K562 (cell line): ENCODE results near the gene HEMK1. TPM values are rescaled to one million over a fixed set of nuclear protein-coding genes. Genes with fewer than 3 reads are reported as not detected.

Source experiments
- ATAC-seq: fragments of 200-7000 bp; cut with Tn5 transposase; 3 replicates; pipeline ENCODE4 v1.9.1; 2020; ENCODE audit warnings: moderate library complexity
- BruUV-seq: library from RNA; stranded (reverse); fragments of 400-500 nt; replicated peaks from 2 replicates; lab custom pipeline; 2021; lab: Mats Ljungman, UMichigan
- CTCF ChIA-PET: fragments of 300-600 bp; formaldehyde crosslinking; extraction: SDS; loops from one replicate; lab custom pipeline; 2021; ENCODE audit warnings: low intra/inter-chr PET ratio; lab: Yijun Ruan, JAX
- POLR2A ChIA-PET: fragments of 300-600, 350-650 bp; sonication (Branson Sonifier 250); formaldehyde crosslinking; extraction: SDS; loops from one replicate; lab custom pipeline; 2021; ENCODE audit warnings: antibody characterized with exemption, inconsistent platforms; lab: Yijun Ruan, JAX
- DNase-seq, 4 experiments: peaks; one replicate each; pipeline versions ENCODE4 v3.0.0 to v3.0.0-alpha.2; 2011 to 2018; ENCODE audit warnings: low spot score in 3 of 4, mixed read lengths in 3 of 4; ENCODE audit errors: extremely low read depth in 1 of 4
- FAIRE-seq: peaks from 2 replicates; lab custom pipeline; 2011; peaks lifted over from hg19 to GRCh38; lab: Jason Lieb, UNC
- H2AFZ ChIP-seq: 2 replicates; pipeline ENCODE4 v1.6.0; 2011; ENCODE audit warnings: low read depth, low read length, control low read depth, inconsistent platforms
- H3K27ac ChIP-seq: fragments of 200-600 bp; 3 replicates; pipeline ENCODE4 v1.8.0; 2011; ENCODE audit warnings: low read depth, mild to moderate bottlenecking, control low read depth, inconsistent platforms, low read length, moderate library complexity, mixed read lengths; ENCODE audit errors: extremely low read depth
- H3K27me3 ChIP-seq, 2 experiments: fragments of 300-600 bp in 1 of 2; 2 replicates in 1 of 2; 3 replicates in 1 of 2; pipeline versions ENCODE4 v1.6.0 to v1.8.0; 2011; ENCODE audit warnings: inconsistent platforms in 2 of 2, low read length in 2 of 2, mild to moderate bottlenecking in 1 of 2, mixed read lengths in 1 of 2, moderate library complexity in 1 of 2; ENCODE audit not compliant: control insufficient read depth in 2 of 2, insufficient read depth in 2 of 2
- H3K36me3 ChIP-seq: fragments of 300-600 bp; 3 replicates; pipeline ENCODE4 v1.8.0; 2011; ENCODE audit warnings: mild to moderate bottlenecking, low read length, inconsistent platforms; ENCODE audit not compliant: control insufficient read depth, insufficient read depth
- H3K4me1 ChIP-seq, 2 experiments: fragments of 200-600 bp in 1 of 2; replicated peaks in 1 of 2; 2 replicates in 1 of 2; 3 replicates in 1 of 2; pipeline versions ENCODE4 v1.5.1 to v1.8.0; 2011; ENCODE audit warnings: inconsistent platforms in 2 of 2, low read length in 2 of 2, mild to moderate bottlenecking in 1 of 2, mixed read lengths in 1 of 2, moderate library complexity in 1 of 2; ENCODE audit not compliant: control insufficient read depth in 2 of 2, insufficient read depth in 2 of 2
- H3K4me2 ChIP-seq: 2 replicates; pipeline ENCODE4 v1.6.1; 2011; ENCODE audit warnings: low read length, control low read depth, inconsistent platforms, mixed read lengths; ENCODE audit not compliant: insufficient read depth
- H3K4me3 ChIP-seq: fragments of 200-600 bp; sonication (generic), shearing (Covaris generic); 2 replicates; pipeline ENCODE4 v1.5.1; 2016; ENCODE audit warnings: control low read depth, inconsistent platforms
- H3K79me2 ChIP-seq: fragments of 200-600 bp; 3 replicates; pipeline ENCODE4 v1.8.0; 2011; ENCODE audit warnings: low read length, inconsistent platforms; ENCODE audit not compliant: control insufficient read depth, insufficient read depth
- H3K9ac ChIP-seq, 2 experiments: 2 replicates each; pipeline versions ENCODE4 v1.6.0 to v1.6.1; 2011; ENCODE audit warnings: low read depth in 2 of 2, low read length in 2 of 2, control low read depth in 1 of 2, inconsistent platforms in 1 of 2, mild to moderate bottlenecking in 1 of 2, mixed read lengths in 1 of 2; ENCODE audit not compliant: insufficient read depth in 1 of 2
- H3K9me1 ChIP-seq: one replicate; pipeline ENCODE4 v1.6.0; 2011; ENCODE audit warnings: inconsistent platforms, mild to moderate bottlenecking, low read length, moderate library complexity; ENCODE audit not compliant: control insufficient read depth, insufficient read depth
- H3K9me3 ChIP-seq: replicated peaks from 2 replicates; pipeline ENCODE4 v1.5.1; 2011; ENCODE audit warnings: low read depth, low read length, inconsistent platforms; ENCODE audit not compliant: control insufficient read depth, insufficient read depth
- H4K20me1 ChIP-seq: replicated peaks from 2 replicates; pipeline ENCODE4 v1.6.1; 2011; ENCODE audit warnings: low read length, inconsistent platforms, mixed read lengths; ENCODE audit not compliant: control insufficient read depth, insufficient read depth
- CBFB ChIP-seq: sonication (generic); formaldehyde crosslinking; IDR thresholded peaks from 2 replicates; pipeline ENCODE4 v1.4.0; 2020; ENCODE audit warnings: mild to moderate bottlenecking, missing genetic modification reagents
- CTCFL ChIP-seq: IDR thresholded peaks from 2 replicates; pipeline ENCODE4 v1.6.1; 2011; ENCODE audit warnings: borderline replicate concordance, low read depth, mild to moderate bottlenecking, moderate library complexity, low read length; ENCODE audit not compliant: insufficient read depth, poor library complexity, severe bottlenecking
- FOXK1 ChIP-seq: sonication (generic); formaldehyde crosslinking; IDR thresholded peaks from 2 replicates; pipeline ENCODE4 v1.8.0; 2022; ENCODE audit warnings: missing genetic modification reagents, mild to moderate bottlenecking, borderline replicate concordance
- HDAC1 ChIP-seq, 2 experiments: fragments of 450-650 bp; IDR thresholded peaks; 2 replicates each; pipeline ENCODE4 v1.6.1; 2016 to 2017; ENCODE audit warnings: inconsistent platforms in 1 of 2, mild to moderate bottlenecking in 1 of 2, moderate library complexity in 1 of 2
- MCM7 ChIP-seq, 2 experiments: fragments of 450-650 bp; IDR thresholded peaks; 2 replicates each; pipeline ENCODE4 v1.6.1; 2016 to 2018
- NRF1 ChIP-seq, 2 experiments: fragments of 450-650 bp; IDR thresholded peaks in 1 of 2; conservative IDR thresholded peaks in 1 of 2; 2 replicates each; pipeline ENCODE4 v1.6.1; 2014; ENCODE audit warnings: mild to moderate bottlenecking in 2 of 2
- PHTF2 ChIP-seq: fragments of 250-450 bp; sonication (Bioruptor Pico); IDR thresholded peaks from 2 replicates; pipeline ENCODE4 v1.5.0; 2021; ENCODE audit warnings: mild to moderate bottlenecking
- SREBF2 ChIP-seq: sonication (generic); formaldehyde crosslinking; IDR thresholded peaks from 2 replicates; pipeline ENCODE4 v1.4.0; 2020; ENCODE audit warnings: mild to moderate bottlenecking, missing genetic modification reagents
- U2AF2 ChIP-seq: fragments of 200-400 bp; formaldehyde crosslinking; optimal IDR thresholded peaks from 2 replicates; pipeline ENCODE3; 2017; ENCODE audit warnings: low read depth, mild to moderate bottlenecking, low read length
- ZFPM2 ChIP-seq: fragments of 250-450 bp; sonication (Bioruptor Pico); IDR thresholded peaks from 2 replicates; pipeline ENCODE4 v1.5.1; 2022; ENCODE audit warnings: mild to moderate bottlenecking
- ZNF140 ChIP-seq: fragments of 250-450 bp; sonication (Bioruptor Pico); IDR thresholded peaks from 2 replicates; pipeline ENCODE4 v1.8.0; 2021; ENCODE audit warnings: moderate library complexity, mild to moderate bottlenecking, inconsistent platforms
- ZNF696 ChIP-seq: fragments of 250-450 bp; sonication (Bioruptor Pico); conservative IDR thresholded peaks from 2 replicates; pipeline ENCODE4 v1.4.0; 2020; ENCODE audit warnings: mild to moderate bottlenecking, moderate library complexity
- WGBS: fragments of 100-300 bp; shearing (Covaris generic); methylation state at CpG from one replicate; pipeline ENCODE4 v1.1.6; 2016; ENCODE audit warnings: low coverage, mixed read lengths; ENCODE audit not compliant: insufficient coverage; ENCODE audit errors: missing lambda C conversion rate; 5-methylcytosine and 5-hydroxymethylcytosine counted together
- in situ Hi-C: fragments of 300-500 bp; cut with MboI; formaldehyde crosslinking; loops from 4 replicates; pipeline ENCODE4 v1.15.0; 2018; ENCODE audit warnings: inconsistent platforms, mixed read lengths
- intact Hi-C: fragments of 100-400 bp; cut with micrococcal nuclease; formaldehyde crosslinking; loops from 2 replicates; pipeline ENCODE4 v1.14.2; 2022
- polyA plus RNA-seq, 8 experiments: library from polyadenylated mRNA; depleted of rRNA in 4 of 8; stranded (reverse) in 5 of 8; unstranded in 3 of 8; fragments of >200 nt; fragmentation: Nextera tagmentation in 2 of 8; fragmentation: Illumina TruSeq in 1 of 8; extraction: Ambion mirVana in 2 of 8; extraction: Trizol in 1 of 8; gene quantifications; 2 replicates each; pipeline versions ENCODE4 v1.2.1 to v1.2.3, GENCODE V29; 2011 to 2014; ENCODE audit warnings: inconsistent platforms in 1 of 8, missing spikeins in 1 of 8
- total RNA-seq, 7 experiments: library from RNA; depleted of rRNA in 6 of 7; stranded (reverse); fragments of >200 nt in 6 of 7; fragmentation: Illumina TruSeq in 2 of 7; extraction: Trizol in 2 of 7; gene quantifications; 2 replicates each; pipeline versions ENCODE4 v1.2.1 to v1.2.3, GENCODE V29; 2011 to 2021; ENCODE audit warnings: low replicate concordance in 1 of 7
- TF ChIP-seq, protein P1 (sequence below): sonication (generic); formaldehyde crosslinking; IDR thresholded peaks from 2 replicates; pipeline ENCODE4 v1.8.0; 2023; ENCODE audit warnings: mild to moderate bottlenecking, missing genetic modification reagents
- TF ChIP-seq, protein P2 (sequence below): fragments of 450-650 bp; IDR thresholded peaks from 2 replicates; pipeline ENCODE4 v1.6.1; 2016; ENCODE audit warnings: low read depth, mild to moderate bottlenecking, moderate library complexity

HEMK1 gene
- total and polyA plus RNA-seq, 9 of the 15 experiments (the other 6 are each of a cell fraction or from before 2014, with no cell fraction given), result 2.0 to 16.8 (median 11.4) TPM

DNA sequence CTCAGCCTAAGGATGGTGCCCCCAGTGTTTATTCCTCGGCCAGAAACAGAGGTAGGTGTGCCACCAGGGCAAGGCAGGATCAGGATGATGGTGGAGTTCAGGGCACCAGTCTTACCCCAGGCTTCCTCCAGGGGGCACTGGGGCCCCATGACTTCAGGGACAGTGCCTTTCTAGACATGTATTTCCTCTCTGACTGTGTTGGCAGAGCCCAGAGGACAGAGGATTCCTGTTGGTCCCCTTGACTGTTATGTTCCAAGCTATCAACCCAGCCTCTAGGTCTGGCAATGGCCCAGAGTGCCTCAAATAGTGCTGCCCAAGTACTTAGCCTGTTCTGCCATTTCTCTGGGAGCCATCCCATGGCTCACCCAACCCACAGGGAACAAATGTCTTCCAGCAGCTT is 2.8 kb downstream of the HEMK1 start (continued):
- TF ChIP-seq, protein P1, sequence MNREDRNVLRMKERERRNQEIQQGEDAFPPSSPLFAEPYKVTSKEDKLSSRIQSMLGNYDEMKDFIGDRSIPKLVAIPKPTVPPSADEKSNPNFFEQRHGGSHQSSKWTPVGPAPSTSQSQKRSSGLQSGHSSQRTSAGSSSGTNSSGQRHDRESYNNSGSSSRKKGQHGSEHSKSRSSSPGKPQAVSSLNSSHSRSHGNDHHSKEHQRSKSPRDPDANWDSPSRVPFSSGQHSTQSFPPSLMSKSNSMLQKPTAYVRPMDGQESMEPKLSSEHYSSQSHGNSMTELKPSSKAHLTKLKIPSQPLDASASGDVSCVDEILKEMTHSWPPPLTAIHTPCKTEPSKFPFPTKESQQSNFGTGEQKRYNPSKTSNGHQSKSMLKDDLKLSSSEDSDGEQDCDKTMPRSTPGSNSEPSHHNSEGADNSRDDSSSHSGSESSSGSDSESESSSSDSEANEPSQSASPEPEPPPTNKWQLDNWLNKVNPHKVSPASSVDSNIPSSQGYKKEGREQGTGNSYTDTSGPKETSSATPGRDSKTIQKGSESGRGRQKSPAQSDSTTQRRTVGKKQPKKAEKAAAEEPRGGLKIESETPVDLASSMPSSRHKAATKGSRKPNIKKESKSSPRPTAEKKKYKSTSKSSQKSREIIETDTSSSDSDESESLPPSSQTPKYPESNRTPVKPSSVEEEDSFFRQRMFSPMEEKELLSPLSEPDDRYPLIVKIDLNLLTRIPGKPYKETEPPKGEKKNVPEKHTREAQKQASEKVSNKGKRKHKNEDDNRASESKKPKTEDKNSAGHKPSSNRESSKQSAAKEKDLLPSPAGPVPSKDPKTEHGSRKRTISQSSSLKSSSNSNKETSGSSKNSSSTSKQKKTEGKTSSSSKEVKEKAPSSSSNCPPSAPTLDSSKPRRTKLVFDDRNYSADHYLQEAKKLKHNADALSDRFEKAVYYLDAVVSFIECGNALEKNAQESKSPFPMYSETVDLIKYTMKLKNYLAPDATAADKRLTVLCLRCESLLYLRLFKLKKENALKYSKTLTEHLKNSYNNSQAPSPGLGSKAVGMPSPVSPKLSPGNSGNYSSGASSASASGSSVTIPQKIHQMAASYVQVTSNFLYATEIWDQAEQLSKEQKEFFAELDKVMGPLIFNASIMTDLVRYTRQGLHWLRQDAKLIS (CRISPR knock-in tag), result no peak
- peak; percentile 36; the same call in 1 of the 2 replicates for TF ChIP-seq CBFB (CRISPR knock-in tag)
- TF ChIP-seq, all 486 proteins: peak for 17

DNA sequence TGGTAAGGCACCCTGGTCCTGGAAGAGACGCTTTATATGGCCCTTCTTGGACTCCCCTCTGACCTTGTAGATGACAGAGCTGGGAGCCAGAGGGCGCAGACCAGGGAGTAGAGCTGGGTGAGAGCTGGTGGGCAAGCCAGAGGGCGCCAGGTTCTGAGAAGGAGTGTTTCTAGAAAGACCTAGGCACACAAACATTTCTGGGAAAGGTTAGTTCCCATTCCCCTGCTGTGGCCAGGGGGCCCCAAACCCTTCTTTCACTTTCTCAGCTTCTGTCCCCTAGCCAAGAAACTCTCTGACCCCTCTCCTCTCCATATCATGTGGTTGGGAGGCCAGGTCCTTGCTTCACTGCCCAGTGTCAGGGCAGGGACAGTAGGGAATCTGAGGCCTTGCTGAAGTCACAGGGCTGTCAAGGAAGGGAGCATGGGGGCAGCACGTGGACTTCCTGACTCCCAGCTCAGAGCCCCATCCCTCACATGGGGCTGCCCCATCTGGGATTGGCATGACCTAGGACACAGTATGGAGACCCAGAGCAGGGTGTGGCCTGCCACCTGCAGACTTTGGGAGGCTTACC is 3.6 kb downstream of the HEMK1 start:
- peaks cover 50 to 61% of the 10 kb centered on the region in 2 experiments; a peak in 4 of 5 replicates for H3K4me1 ChIP-seq
- H3K36me3 ChIP-seq, result peaks cover 33% of the 10 kb centered on the region; the same call in 2 of the 3 replicates
- FAIRE-seq (peak; percentile 52), ATAC-seq (no peak), DNase-seq (no peak)
- intact Hi-C loops (loop anchor here (1.0 kb wide), 2 partner anchors 41 to 79 kb away; no protein-coding TSS in a partner anchor), in situ Hi-C loops (loop anchor here (5.0 kb wide), 1 partner anchor 84 kb away; no protein-coding TSS in a partner anchor)
- ChIA-PET POLR2A (interaction anchor here (0.5 to 1.6 kb wide), 5 partner anchors 20 to 40 kb away, joined by 3 to 7 read pairs (median 3); no protein-coding TSS in a partner anchor), CTCF (interaction anchor here (5.6 kb wide), 1 partner anchor 41 kb away, joined by 56 read pairs; the partner anchor contains the start of genes CISH and MAPKAPK3)
- H3K27me3 ChIP-seq, result no peaks in the 10 kb centered on the region
- peaks cover 15% of the 10 kb centered on the region for H3K79me2 ChIP-seq
- H3K27ac ChIP-seq, result peak overlapping the region; percentile 53
- no peak overlapping the region for H3K4me2 ChIP-seq
- H3K9ac ChIP-seq, result peak overlapping the region; percentile 7 to 84; a peak in 1 of 4 replicates
- no peaks in the 10 kb centered on the region for H4K20me1 ChIP-seq
- H3K4me3 ChIP-seq, result no peak overlapping the region
- H2AFZ ChIP-seq, result no peak overlapping the region
- BruUV-seq, result no TSS peak
- 82% methylated on average over 4 of the region's 4 CpGs for WGBS
- H3K9me1 ChIP-seq, result no peaks in the 10 kb centered on the region
- no peaks in the 10 kb centered on the region for H3K9me3 ChIP-seq
- TF ChIP-seq ZNF696 (no peak), HDAC1 (IDR thresholded peaks at IDR 0.05) (no peak), NRF1 (conservative IDR thresholded peaks at IDR 0.05 in 1 of 2, IDR thresholded peaks at IDR 0.05 in 1 of 2) (no peak), U2AF2 (no peak), SREBF2 (no peak), MCM7 (IDR thresholded peaks at IDR 0.05) (no peak), PHTF2 (no peak), FOXK1 (no peak), CTCFL (no peak), ZFPM2 (CRISPR knock-in tag) (no peak), ZNF140 (CRISPR knock-in tag) (no peak)
- TF ChIP-seq, protein P2, sequence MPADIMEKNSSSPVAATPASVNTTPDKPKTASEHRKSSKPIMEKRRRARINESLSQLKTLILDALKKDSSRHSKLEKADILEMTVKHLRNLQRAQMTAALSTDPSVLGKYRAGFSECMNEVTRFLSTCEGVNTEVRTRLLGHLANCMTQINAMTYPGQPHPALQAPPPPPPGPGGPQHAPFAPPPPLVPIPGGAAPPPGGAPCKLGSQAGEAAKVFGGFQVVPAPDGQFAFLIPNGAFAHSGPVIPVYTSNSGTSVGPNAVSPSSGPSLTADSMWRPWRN, result no peak
